GM08714 (cell line): Measurements from ENCODE around the gene STAM2.
"Not testable (repeated sequence)": the region's sequence is repeated elsewhere in the genome, so short reads cannot be mapped to it uniquely, and the experiment has no call there.

Experiments
- H3K4me3 ChIP-seq: fragments of 200-500 bp; sonication (Bioruptor generic); 2 replicates; pipeline ENCODE4 v1.5.1; 2014; ENCODE audit warnings: mild to moderate bottlenecking, low read length, inconsistent platforms
- ZNF274 ChIP-seq: IDR thresholded peaks from 2 replicates; pipeline ENCODE4 v1.6.1; 2012; ENCODE audit warnings: mild to moderate bottlenecking, low read depth, low read length

STAM2 gene

DNA sequence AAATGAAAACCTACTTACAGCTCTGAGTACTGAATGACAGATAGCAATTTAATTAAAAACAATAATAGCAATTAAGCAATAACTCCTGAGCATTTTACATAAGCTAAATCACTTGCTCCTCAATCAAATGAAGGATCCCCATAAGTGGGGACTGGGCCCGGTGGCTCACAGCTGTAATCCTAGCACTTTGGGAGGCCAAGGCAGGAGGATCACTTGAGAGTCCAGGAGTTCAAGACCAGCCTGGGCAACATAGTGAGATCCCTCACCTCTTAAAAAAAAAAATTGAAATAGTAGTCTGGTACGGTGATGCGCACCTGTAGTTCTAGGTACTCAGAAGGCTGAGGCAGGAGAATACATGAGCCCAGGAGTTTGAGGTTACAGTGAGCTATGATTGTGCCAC is 13.4 kb downstream of the STAM2 start:
- H3K4me3 ChIP-seq = no peak overlapping the region; the same call in 1 of the 2 replicates
- TF ChIP-seq ZNF274 = no peak

DNA sequence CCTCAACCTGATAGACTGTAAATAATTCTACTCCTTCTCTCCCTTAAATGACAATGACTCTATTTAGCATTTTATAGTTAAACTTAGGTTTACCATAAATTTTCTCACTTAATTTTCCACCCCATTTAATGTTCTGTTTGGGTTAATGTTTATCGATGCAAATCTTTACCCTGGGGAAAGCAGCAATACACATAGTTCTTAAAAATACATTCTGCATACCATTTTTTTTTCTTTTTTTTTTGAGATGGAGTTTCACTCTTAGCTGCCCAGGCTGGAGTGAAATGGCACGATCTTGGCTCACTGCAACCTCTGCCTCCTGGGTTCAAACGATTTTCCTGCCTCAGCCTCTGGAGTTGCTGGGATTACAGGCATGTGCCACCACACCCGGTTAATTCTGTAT is 14.0 kb downstream of the STAM2 start:
- H3K4me3 ChIP-seq = peak overlapping the region; percentile 10; the same call in 1 of the 2 replicates
- no peak for TF ChIP-seq ZNF274

DNA sequence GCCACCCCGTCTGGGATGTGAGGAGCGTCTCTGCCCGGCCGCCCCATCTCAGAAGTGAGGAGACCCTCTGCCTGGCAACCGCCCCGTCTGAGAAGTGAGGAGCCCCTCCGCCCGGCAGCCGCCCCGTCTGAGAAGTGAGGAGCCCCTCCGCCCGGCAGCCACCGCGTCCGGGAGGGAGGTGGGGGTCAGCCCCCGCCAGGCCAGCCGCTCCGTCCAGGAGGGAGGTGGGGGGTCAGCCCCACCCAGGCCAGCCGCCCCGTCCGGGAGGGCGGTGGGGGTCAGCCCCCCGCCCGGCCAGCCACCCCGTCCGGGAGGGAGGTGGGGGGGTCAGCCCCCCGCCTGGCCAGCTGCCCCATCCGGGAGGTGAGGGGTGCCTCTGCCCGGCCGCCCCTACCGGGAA is 15.2 kb downstream of the STAM2 start:
- H3K4me3 ChIP-seq = not testable (repeated sequence)

DNA sequence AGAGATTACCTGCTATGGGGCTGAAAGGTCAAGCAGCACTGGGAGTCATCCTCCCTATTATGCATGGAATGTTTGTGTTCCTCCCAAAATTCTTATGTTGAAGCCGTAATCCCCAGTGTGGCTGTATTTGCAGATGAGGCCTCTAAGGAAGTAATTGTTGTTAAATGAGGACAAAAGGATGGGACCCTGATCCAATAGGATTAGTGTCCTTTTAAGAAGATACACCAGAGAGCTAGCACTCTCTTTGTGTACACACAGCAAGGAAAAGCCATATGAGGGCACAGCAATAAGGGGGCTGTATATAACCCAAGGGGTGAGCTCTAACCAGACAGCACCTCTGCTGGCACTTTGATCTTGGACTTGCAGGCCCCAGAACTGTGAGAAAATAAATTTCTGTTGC is 18.3 kb downstream of the STAM2 start:
- TF ChIP-seq ZNF274 = no peak
- no peak overlapping the region for H3K4me3 ChIP-seq

DNA sequence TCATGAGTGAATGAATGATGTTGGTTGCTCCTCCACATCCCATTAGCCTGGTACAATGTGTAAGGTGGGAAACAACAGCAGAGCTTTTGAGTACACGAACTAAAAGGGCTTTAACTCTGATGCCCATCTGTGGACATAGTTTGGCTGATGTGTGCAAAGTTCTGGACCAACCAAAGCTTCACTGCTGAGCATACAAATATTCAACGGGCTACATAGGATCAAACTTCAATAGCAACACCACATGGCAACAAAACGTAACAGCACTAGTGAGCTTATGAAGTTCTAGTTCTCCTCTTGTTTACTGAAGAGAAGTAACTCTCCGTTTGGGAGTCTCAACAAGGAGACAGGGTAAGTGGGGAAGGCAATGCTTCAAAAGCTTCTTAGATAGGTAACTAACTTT is 20.4 kb downstream of the STAM2 start:
- TF ChIP-seq ZNF274 = no peak

DNA sequence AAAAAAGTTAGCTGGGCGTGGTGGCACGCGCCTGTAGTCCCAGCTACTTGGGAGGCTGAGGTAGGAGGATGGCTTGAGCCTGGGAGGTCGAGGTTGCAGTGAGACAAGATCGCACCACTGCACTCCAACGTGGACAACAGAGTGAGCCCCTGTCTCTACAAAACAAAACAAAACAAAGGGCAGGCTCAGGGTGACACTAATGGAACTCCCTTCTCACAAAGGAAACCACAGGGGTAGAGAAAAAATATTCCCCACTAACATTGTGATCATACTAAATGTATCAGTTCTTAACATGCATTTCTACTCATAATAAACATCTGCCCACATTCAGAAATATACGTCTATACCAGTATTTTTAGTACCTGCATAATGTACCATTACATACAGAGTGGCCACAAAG is 21.1 kb downstream of the STAM2 start:
- TF ChIP-seq ZNF274 = no peak
- no peak overlapping the region for H3K4me3 ChIP-seq

More for the DNA sequence above, 20.4 kb downstream of the STAM2 start:
- H3K4me3 ChIP-seq = no peak overlapping the region

DNA sequence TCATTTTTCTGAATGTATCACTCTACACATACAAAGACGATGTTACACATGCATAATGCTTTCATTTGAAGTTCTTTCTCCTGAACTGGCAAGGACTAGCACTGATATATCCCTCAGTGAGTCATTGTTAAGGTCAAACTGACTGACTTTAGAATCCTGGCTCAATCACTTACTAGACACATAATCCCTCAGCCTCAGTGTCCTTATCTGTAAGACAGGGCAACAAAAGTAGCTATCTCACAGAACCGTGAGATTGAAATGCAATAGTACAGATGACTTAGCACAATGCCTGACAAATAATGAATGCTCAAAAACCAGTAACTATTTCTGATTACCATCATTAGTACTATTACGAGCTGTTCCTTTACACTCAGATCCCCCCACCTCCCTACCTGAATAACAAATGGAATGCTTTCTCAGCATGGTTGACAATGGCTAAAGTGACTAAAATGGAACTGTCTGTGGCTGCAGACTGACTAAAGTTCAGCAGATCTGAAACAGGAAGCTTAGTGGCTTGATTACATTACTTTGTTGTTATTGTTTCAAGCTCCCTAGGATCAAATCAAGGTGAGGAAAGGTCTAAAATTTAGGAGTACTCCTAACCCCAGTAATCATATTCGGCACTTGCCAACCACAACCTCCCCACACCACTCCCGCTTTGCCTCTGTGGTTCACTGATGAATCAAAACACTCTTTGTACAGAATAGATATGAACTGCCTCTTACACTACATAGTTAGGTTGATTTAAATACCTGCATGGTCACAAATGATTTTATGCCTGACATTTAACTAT is 40.9 kb downstream of the STAM2 start:
- TF ChIP-seq ZNF274 = no peak
- no peak overlapping the region for H3K4me3 ChIP-seq

DNA sequence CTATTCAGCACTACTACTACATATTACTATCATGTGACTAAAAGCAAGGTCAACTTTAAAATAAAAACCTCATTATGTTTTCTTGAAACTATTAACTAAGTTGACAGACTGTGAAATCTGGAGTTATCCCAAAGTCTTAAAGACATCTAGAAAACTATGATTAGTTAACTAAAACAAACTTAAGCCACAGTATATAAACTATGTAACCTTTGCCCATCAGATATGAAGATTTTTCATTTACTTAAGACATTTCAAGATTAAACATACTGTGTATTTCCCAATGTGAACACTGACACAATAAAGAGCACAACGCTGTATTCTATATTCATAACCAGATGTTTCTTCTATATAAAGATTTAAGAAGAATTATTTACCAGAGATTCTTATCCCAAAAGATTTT is 43.3 kb downstream of the STAM2 start:
- TF ChIP-seq ZNF274 = no peak
- no peak overlapping the region for H3K4me3 ChIP-seq

DNA sequence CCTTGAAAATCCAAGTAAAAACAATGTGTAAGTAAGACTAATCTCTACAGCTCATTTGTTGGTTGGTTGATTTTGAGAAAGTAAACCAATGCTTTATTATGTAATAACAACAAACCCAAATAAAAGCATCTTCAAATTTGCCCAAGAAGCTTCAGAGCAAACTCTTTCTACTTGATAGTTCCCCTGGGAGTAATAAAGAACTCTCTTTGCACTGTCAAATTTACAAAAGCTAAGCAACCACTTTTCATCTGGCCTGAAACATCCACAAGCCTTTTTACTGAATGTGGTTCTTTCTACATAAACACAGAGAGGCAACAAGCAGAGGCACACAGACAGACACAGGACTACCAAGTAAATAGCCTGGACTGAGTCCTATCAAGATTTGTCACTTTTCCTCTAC is 47.9 kb downstream of the STAM2 start:
- TF ChIP-seq ZNF274 = no peak

DNA sequence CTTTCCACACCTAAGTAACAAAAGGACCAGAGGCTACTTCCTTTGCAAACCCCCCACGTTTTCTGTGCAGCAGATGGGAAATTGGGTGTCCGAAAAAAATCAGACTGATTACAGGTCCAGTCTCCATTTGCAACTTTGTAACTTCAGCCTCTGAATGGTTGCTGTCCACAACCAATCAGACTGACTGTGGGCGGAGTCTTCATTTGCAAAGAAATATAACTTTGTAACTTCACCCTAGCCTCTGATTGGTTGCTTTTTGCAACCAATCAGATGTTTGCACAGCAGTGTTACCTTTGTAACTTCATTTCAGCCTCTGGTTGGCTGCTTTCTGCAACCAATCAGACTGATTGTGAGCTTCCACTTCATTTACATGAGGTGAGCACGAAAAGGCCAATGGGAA is 48.9 kb downstream of the STAM2 start:
- no peak for TF ChIP-seq ZNF274
- H3K4me3 ChIP-seq = no peak overlapping the region

More for the DNA sequence above, 47.9 kb downstream of the STAM2 start:
- no peak overlapping the region for H3K4me3 ChIP-seq

DNA sequence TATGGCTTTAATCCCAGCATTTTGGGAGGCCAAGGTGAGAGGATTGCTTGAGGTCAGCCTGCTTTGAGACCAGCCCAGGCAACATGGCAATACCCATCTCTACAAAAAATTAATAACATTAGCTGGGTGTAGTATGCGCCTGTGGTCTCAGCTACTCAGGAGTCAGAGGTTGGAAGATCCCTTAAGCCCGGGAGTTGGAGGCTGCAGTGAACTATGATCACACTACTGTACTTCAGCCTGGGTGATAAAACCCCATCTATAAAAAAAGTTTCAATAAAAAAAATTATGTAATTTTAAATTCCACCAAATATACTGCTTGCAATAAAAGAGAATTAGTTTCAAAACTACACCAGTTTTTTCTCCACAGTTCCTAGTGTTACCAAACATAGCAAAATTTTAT is 53.4 kb downstream of the STAM2 start:
- no peak for TF ChIP-seq ZNF274
- H3K4me3 ChIP-seq = no peak overlapping the region

DNA sequence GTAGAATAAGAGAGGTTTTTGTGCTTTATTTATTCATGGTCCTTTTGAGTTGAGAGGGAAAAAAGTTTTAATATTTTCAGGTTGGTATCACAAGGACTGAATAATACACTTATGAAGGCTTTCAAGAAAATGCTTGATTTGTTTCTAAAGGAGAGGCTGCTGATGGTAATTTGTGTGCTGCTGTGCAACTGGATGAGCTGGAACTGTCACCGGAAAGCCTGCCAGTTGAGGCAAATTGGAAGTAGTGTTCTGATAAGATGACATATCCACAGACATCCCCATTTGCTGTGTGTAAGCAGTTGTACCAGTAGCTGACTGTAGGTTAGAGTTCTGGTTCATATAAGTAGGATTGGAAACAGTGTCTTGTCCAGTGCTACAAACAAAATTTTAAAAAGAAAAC is 55.1 kb downstream of the STAM2 start:
- TF ChIP-seq ZNF274 = no peak
- H3K4me3 ChIP-seq = no peak overlapping the region

DNA sequence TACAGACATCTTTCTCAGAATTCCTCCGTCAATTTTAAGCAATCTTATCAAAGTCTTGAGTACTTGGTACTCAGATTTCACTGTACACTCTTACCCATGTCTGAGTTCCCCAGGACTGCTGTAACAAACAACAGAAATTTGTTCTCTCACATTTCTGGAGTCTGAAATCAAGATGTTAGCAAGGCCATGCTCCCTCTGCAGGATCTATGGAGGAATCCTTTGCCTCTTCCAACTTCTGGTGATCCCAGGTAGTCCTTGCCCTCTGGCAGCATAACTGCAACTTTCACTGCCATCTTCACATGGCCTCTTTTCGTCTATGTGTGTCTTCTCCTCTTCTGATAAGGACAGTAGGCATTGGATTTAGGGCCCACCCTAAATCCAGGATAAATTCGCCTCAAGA is 59.6 kb downstream of the STAM2 start:
- no peak overlapping the region for H3K4me3 ChIP-seq
- TF ChIP-seq ZNF274 = no peak

DNA sequence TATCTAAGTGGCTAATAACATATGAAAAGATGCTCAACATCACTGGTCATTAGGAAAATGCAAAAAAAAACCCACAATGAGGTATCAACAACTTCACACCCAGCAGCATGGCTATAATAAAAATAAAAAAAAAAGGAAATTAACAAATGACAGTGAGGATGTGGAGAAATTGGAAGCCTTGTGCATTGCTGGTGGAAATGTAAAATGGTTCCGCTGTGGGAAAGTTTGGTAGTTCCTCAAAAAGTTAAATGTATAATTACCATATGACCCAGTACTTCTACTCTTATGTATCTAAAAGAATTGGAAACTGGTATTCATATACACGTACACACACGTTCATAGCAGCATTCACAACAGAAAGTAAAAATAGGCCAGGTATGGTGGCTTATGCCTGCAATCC is 61.2 kb downstream of the STAM2 start:
- no peak overlapping the region for H3K4me3 ChIP-seq
- TF ChIP-seq ZNF274 = no peak

DNA sequence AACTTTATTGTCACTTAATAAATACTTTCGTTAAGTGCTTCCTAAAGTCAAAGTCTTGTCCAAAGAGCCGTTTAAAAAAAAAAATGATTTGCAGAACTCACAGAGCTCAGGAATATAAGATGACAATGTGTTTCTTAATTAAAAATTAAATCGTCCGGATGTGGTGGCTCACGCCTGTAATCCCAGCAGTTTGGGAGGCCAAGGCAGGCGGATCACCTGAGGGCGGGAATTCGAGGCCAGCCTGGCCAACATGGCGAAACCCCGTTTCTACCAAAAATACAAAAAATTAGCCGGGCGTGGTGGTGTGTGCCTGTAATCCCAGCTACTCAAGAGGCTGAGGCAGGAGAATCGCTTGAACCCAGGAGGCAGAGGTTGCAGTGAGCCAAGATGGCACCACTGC is 68.4 kb downstream of the STAM2 start:
- not testable (repeated sequence) for H3K4me3 ChIP-seq

DNA sequence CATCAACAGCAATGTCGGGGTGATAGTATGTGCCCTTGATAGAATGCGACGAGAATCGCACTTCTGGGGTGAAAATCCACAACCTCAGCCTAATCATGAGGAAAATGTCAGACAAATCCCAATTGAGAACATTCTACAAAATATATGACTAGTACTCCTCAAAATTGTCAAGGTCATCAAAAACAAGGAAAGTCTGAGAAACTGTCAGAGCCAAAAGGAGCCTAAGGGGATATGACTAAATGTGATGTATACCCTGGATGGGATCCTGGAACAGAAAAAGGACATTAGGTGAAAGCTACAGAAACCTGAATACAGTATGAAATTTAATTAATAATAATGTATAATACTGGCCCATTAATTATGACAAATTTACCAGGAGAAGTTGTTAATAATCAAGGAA is 69.1 kb downstream of the STAM2 start:
- TF ChIP-seq ZNF274 = no peak
- no peak overlapping the region for H3K4me3 ChIP-seq

DNA sequence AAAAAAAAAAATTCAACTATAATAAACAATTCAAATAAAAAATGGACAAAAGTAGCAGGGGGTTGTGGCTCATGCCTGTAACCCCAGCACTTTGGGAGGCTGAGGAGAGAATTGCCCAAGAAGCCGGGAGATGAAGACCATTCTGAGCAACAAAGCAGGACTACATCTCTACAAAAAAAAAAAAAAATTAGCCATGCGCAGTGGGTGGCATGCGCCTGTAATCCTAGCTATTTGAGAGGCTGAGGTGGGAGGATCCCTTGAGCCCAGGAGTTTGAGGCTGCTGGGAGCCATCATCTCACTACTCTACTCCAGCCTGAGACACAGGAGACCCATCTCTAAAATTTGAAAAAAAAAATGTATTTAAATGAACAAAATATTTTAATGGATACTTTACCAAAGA is 72.3 kb downstream of the STAM2 start:
- TF ChIP-seq ZNF274 = no peak
- H3K4me3 ChIP-seq = no peak overlapping the region
